Measurements from ENCODE around the gene VRK1. TPM values are rescaled to one million over a fixed set of nuclear protein-coding genes. Genes with fewer than 3 reads are reported as not detected.

Gene VRK1
- total RNA-seq, 1 donor from 2014 or later: 9.3 TPM

DNA sequence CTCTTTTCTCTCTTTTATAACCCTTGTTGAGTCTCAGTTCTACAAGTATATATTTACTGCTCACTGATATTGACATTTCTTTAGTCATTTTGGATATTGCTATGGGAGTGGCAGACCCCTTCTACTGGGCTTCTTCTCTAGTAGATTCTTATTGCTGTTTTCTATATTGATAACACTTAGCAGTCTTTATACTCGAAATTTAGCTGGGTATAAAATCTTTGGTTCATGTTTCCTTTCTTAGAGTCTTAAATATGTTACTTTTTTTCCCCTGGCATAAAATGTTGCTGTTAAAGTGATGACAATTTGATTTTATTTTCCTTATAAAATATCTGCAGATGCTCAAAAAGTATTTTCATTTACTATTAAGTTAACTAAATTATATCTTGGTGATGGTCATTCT lies 32.6 kb downstream of the VRK1 start:
- Mint-ChIP-seq H3K36me3 (ENCODE audit: low read depth) (peaks cover 3% of the 10 kb centered on the region), H3K9me3 (ENCODE audit: low read depth) (peaks cover 16% of the 10 kb centered on the region), H3K27me3 (ENCODE audit: low read depth) (no peaks in the 10 kb centered on the region), H3K4me3 (ENCODE audit: unreplicated experiment) (no peak overlapping the region), H3K27ac (ENCODE audit: unreplicated experiment) (no peak overlapping the region), H3K4me1 (ENCODE audit: low read depth) (no peaks in the 10 kb centered on the region)
- DNase-seq (ENCODE audit: low spot score): no peak
- TF ChIP-seq, protein P1, sequence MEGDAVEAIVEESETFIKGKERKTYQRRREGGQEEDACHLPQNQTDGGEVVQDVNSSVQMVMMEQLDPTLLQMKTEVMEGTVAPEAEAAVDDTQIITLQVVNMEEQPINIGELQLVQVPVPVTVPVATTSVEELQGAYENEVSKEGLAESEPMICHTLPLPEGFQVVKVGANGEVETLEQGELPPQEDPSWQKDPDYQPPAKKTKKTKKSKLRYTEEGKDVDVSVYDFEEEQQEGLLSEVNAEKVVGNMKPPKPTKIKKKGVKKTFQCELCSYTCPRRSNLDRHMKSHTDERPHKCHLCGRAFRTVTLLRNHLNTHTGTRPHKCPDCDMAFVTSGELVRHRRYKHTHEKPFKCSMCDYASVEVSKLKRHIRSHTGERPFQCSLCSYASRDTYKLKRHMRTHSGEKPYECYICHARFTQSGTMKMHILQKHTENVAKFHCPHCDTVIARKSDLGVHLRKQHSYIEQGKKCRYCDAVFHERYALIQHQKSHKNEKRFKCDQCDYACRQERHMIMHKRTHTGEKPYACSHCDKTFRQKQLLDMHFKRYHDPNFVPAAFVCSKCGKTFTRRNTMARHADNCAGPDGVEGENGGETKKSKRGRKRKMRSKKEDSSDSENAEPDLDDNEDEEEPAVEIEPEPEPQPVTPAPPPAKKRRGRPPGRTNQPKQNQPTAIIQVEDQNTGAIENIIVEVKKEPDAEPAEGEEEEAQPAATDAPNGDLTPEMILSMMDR (IDR thresholded peaks at IDR 0.05): no peak

GRCh38 chr14:96830946-96831345 lies 33.8 kb downstream of the VRK1 start:
- Mint-ChIP-seq H3K4me3 (ENCODE audit: unreplicated experiment) (no peak overlapping the region), H3K27ac (ENCODE audit: unreplicated experiment) (no peak overlapping the region)
- TF ChIP-seq, protein P1 (IDR thresholded peaks at IDR 0.05): no peak

DNA sequence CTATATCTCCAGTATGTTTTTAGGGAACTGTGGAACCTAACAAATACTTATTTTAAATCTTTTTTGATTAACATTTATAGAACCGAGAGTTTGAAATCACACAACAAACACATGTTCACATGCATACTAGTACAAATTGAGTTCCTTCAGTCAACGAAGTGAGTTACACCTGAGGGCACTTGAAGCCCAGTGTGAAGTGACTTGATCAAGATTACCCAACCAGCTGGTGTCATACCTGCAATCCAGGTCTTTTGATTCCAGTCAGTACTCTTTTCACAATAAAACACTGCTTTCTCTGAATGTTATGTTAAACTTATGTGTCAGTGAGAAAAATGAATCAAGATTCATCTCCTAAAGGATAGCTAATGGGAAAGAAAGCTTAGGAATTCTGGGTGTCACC lies 35.2 kb downstream of the VRK1 start:
- no peak overlapping the region for H3K4me3 Mint-ChIP-seq (ENCODE audit: unreplicated experiment)
- TF ChIP-seq, protein P1 (IDR thresholded peaks at IDR 0.05): no peak
- H3K4me1 Mint-ChIP-seq (ENCODE audit: low read depth): no peaks in the 10 kb centered on the region
- peaks cover 3% of the 10 kb centered on the region for H3K36me3 Mint-ChIP-seq (ENCODE audit: low read depth)
- no peaks in the 10 kb centered on the region for H3K27me3 Mint-ChIP-seq (ENCODE audit: low read depth)
- H3K27ac Mint-ChIP-seq (ENCODE audit: unreplicated experiment): no peak overlapping the region
- DNase-seq (ENCODE audit: low spot score): no peak
- peaks cover 16% of the 10 kb centered on the region for H3K9me3 Mint-ChIP-seq (ENCODE audit: low read depth)

More at GRCh38 chr14:96830946-96831345, 33.8 kb downstream of the VRK1 start:
- Mint-ChIP-seq H3K27me3 (ENCODE audit: low read depth) (no peaks in the 10 kb centered on the region), H3K9me3 (ENCODE audit: low read depth) (peaks cover 16% of the 10 kb centered on the region), H3K36me3 (ENCODE audit: low read depth) (peaks cover 3% of the 10 kb centered on the region), H3K4me1 (ENCODE audit: low read depth) (no peaks in the 10 kb centered on the region)
- no peak for DNase-seq (ENCODE audit: low spot score)

DNA sequence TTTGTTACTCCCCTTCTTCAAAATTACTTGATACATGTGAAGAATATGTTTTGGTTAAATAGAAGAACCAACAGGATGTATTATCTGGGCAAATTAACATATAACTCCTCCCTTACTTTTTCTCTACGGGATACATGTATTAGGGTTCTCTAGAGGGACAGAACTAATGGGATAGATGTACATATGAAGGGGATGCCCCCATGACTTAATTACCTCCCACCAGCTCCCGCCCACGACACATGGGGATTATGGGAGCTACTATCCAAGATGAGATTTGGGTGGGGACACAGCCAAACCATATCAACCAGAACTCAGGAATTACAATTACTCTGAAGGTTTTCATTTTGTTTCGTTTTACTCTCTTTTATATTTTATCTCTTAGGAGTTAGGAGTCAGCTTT lies 41.3 kb downstream of the VRK1 start:
- DNase-seq (ENCODE audit: low spot score): no peak
- Mint-ChIP-seq H3K4me3 (ENCODE audit: unreplicated experiment) (no peak overlapping the region), H3K4me1 (ENCODE audit: low read depth) (no peaks in the 10 kb centered on the region), H3K27me3 (ENCODE audit: low read depth) (no peaks in the 10 kb centered on the region), H3K27ac (ENCODE audit: unreplicated experiment) (no peak overlapping the region), H3K9me3 (ENCODE audit: low read depth) (no peaks in the 10 kb centered on the region), H3K36me3 (ENCODE audit: low read depth) (no peaks in the 10 kb centered on the region)
- TF ChIP-seq, protein P1 (IDR thresholded peaks at IDR 0.05): no peak

GRCh38 chr14:96839251-96839650 lies 42.1 kb downstream of the VRK1 start:
- H3K4me1 Mint-ChIP-seq (ENCODE audit: low read depth): no peaks in the 10 kb centered on the region
- H3K27ac Mint-ChIP-seq (ENCODE audit: unreplicated experiment): no peak overlapping the region
- no peaks in the 10 kb centered on the region for H3K36me3 Mint-ChIP-seq (ENCODE audit: low read depth)
- no peaks in the 10 kb centered on the region for H3K9me3 Mint-ChIP-seq (ENCODE audit: low read depth)
- H3K4me3 Mint-ChIP-seq (ENCODE audit: unreplicated experiment): no peak overlapping the region
- no peaks in the 10 kb centered on the region for H3K27me3 Mint-ChIP-seq (ENCODE audit: low read depth)
- TF ChIP-seq, protein P1 (IDR thresholded peaks at IDR 0.05): no peak
- DNase-seq (ENCODE audit: low spot score): no peak
